Vagina (tissue), 2 donors: ENCODE results near the gene CBFB.

Experiments
- CTCF ChIP-seq, 3 experiments: fragments of 450-650 bp in 2 of 3; fragments of 200-600 bp in 1 of 3; sonication (generic) in 1 of 3; IDR thresholded peaks; one replicate each; pipeline ENCODE4 v1.5.1; 2017 to 2019; ENCODE audit warnings: antibody characterized with exemption in 3 of 3, mild to moderate bottlenecking in 2 of 3, moderate library complexity in 2 of 3
- POLR2A ChIP-seq, 2 donors: fragments of 450-650 bp; IDR thresholded peaks; one replicate each; pipeline ENCODE4 v1.6.1; 2017; ENCODE audit warnings: antibody characterized with exemption in 2 of 2, mild to moderate bottlenecking in 2 of 2, moderate library complexity in 2 of 2
- POLR2AphosphoS5 ChIP-seq, 2 donors: sonication (generic); formaldehyde crosslinking; IDR thresholded peaks; one replicate each; pipeline ENCODE4 v1.9.0; 2017; ENCODE audit warnings: antibody characterized with exemption in 2 of 2, mild to moderate bottlenecking in 2 of 2, low read depth in 1 of 2; ENCODE audit not compliant: insufficient read depth in 1 of 2

- TF ChIP-seq CTCF (IDR thresholded peaks at IDR 0.05) = no peak
- peak in 1 of 2 donors; percentile 11 for TF ChIP-seq POLR2AphosphoS5 (IDR thresholded peaks at IDR 0.05; ENCODE audit: insufficient read depth in 1 of 2, low read depth in 1 of 2)
- TF ChIP-seq POLR2A (IDR thresholded peaks at IDR 0.05) = no peak
Measured at GRCh38 chr16:66988197-66988788, 40.7 kb upstream of the CBFB start, which contains the start of gene CES4A.
